Left lobe of liver (tissue), 2 donors: ENCODE results near the gene PRR30. TPM values are rescaled to one million over a fixed set of nuclear protein-coding genes. Genes with fewer than 3 reads are reported as not detected.
"Not testable (repeated sequence)": the region's sequence is repeated elsewhere in the genome, so short reads cannot be mapped to it uniquely, and the experiment has no call there.

Source experiments
- ATAC-seq: fragments of 200-7000 bp; cut with Tn5 transposase; one replicate; pipeline ENCODE4 v1.9.1; 2020; ENCODE audit warnings: mild to moderate bottlenecking, moderate library complexity
- DNase-seq: peaks from one replicate; pipeline ENCODE4 v3.0.0-alpha.2; 2020; ENCODE audit warnings: low spot score
- total RNA-seq: library from RNA; stranded (reverse); gene quantifications from one replicate; pipeline ENCODE4 v1.2.1, GENCODE V29; 2021
- donor health status: DM: no; HTN: no; CAD: no; lungs with moderate emphysema.
- donor health status: DM: no; HTN: yes; CAD: no.

Gene PRR30
- total RNA-seq, 1 donor from 2014 or later, result not detected

GRCh38 chr2:27130396-27130795 is 8.8 kb downstream of the PRR30 start:
- DNase-seq (no peak), ATAC-seq (no peak)

- DNase-seq (no peak), ATAC-seq (no peak)
These were observed 10.3 kb downstream of the PRR30 start for GRCh38 chr2:27128668-27129571.

GRCh38 chr2:27127883-27128667 is 11.1 kb downstream of the PRR30 start:
- DNase-seq, result no peak
- no peak for ATAC-seq

GRCh38 chr2:27126252-27126710 is 12.9 kb downstream of the PRR30 start:
- DNase-seq, result peak; percentile 80
- peak; percentile 58 for ATAC-seq

- ATAC-seq (no peak), DNase-seq (no peak)
These were observed 14.1 kb downstream of the PRR30 start for GRCh38 chr2:27125104-27125503.

GRCh38 chr2:27123302-27124150 is 15.7 kb downstream of the PRR30 start, which contains the start of gene ABHD1:
Gene ABHD1 (plus strand): TSS chr2:27123815. CDS start chr2:27123949, 134 bp downstream.
- ATAC-seq (peak; percentile 85), DNase-seq (peak; percentile 84)

- DNase-seq, result no peak
These were observed 16.4 kb downstream of the PRR30 start for GRCh38 chr2:27122791-27123190.

GRCh38 chr2:27121906-27122305 is 17.3 kb downstream of the PRR30 start:
- no peak for DNase-seq
- ATAC-seq, result no peak

More at GRCh38 chr2:27122791-27123190, 16.4 kb downstream of the PRR30 start:
- no peak for ATAC-seq

GRCh38 chr2:27119330-27119670 is 19.9 kb downstream of the PRR30 start:
- ATAC-seq, DNase-seq: not testable (repeated sequence)

GRCh38 chr2:27118525-27119329 is 20.5 kb downstream of the PRR30 start, which contains the start of gene CGREF1:
Gene CGREF1 (minus strand): TSS chr2:27119128. CDS start chr2:27104366, 14,762 bp downstream.
- no peak for DNase-seq
- ATAC-seq, result peak; percentile 72

- ATAC-seq, result no peak
These were observed 21.1 kb downstream of the PRR30 start for GRCh38 chr2:27117995-27118524.

GRCh38 chr2:27115519-27115918 is 23.7 kb downstream of the PRR30 start:
- ATAC-seq (no peak), DNase-seq (no peak)

More at GRCh38 chr2:27117995-27118524, 21.1 kb downstream of the PRR30 start:
- no peak for DNase-seq

- not testable (repeated sequence) for DNase-seq, ATAC-seq
These were observed 27.7 kb downstream of the PRR30 start for GRCh38 chr2:27111392-27112078.

- DNase-seq, ATAC-seq: not testable (repeated sequence)
These were observed 28.4 kb downstream of the PRR30 start for GRCh38 chr2:27110603-27111352.

GRCh38 chr2:27109083-27109482 is 30.1 kb downstream of the PRR30 start:
- DNase-seq, result no peak
- no peak for ATAC-seq

GRCh38 chr2:27108221-27108620 is 31.0 kb downstream of the PRR30 start:
- ATAC-seq, result no peak
- DNase-seq, result no peak

- DNase-seq, result no peak
- no peak for ATAC-seq
These were observed 33.2 kb downstream of the PRR30 start for GRCh38 chr2:27105981-27106380.

- DNase-seq, result no peak
These were observed 36.9 kb downstream of the PRR30 start for GRCh38 chr2:27102329-27102728.

More at GRCh38 chr2:27102329-27102728, 36.9 kb downstream of the PRR30 start:
- ATAC-seq, result peak; percentile 11
